HK-2 (cell line): ENCODE results near the gene NOP58.
"Not testable (repeated sequence)": the region's sequence is repeated elsewhere in the genome, so short reads cannot be mapped to it uniquely, and the experiment has no call there.

Source experiments
- DNase-seq: peaks from one replicate; pipeline ENCODE4 v3.0.0-alpha.2; 2018; ENCODE audit not compliant: unreplicated experiment

NOP58 gene

DNA sequence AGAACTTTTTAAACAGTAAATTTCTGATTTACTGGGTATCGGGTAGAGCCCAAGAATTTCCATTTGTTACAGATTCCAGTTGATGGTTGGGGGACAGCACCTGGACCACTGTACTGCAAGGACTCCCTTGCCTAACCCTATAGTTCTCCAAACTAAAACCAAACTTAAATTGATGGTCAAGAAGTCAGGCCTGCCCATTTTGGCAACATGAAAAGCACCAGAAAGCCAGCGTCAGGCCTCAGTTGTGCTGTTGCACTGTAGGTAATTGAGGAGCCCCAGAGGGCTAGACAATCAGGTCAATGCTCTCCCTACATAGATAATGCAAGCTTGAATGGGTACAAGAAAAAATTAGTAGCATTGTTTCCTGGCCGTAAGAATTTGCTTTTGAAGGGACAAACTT, 40.5 kb downstream of the NOP58 start:
- no peak for DNase-seq

DNA sequence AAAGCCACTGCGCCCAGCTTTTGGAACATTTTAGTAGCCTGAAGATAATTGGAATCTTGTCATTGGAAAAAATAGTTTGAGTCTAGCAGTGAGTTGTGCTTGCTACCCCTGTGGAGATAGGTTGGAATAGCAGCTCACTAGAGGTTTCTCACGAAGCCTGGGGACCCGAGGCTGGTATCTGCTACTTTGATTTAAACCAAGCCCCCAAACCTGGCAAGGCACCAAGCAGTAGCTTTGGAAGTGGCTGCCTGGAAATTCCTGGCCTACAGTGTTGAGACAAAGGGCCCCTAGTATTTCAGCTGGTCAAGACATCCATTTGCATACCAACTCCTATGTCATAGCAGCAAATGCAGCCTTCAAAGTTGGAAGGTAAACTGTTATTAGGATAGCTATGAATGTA, 42.1 kb downstream of the NOP58 start:
- no peak for DNase-seq

DNA sequence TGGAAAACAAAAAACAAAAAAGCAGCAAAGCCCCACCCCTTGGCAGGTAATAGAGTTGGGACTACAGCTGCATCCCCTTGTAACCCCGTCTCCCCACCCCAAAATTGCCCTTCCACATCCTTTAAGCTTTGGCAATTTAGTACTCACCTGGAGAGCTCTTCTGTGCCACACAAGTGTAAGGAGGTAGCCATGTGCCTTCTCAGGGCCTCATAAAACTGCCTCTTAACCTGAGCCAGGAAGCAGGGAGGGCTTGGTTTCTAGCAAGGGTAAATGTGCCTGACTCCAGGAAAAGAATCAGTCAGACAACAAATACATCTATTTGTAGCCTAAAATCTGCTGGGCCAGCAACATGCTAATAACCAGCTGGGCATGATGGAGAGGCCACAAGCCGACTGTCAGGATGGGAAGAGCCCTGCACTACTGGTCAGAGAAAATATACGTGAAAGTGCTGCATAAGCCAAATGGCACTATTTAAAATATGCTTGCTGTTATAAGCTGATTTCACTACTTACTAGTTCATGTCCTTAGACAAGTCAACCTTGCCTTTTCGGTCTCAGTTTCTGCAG, 46.3 kb downstream of the NOP58 start:
- DNase-seq: no peak

DNA sequence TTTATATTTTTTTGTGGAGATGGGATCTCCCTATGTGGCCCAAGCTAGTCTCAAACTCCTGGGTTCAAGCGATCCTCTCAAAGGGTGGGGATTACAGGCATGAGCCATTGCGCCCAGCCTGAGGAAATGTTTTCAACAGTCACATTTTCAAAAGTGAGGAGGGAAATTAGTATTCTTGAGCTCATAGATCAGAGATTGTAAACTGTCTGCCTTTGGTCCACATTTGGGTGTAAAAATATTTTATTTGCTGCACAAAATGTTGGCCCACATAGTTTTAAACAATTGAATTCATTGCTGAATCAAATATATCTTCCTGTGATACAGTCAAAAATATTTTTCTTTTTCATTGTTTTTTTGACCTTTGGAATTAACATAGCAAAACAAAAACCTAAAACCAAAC, 48.6 kb downstream of the NOP58 start:
- DNase-seq: no peak

DNA sequence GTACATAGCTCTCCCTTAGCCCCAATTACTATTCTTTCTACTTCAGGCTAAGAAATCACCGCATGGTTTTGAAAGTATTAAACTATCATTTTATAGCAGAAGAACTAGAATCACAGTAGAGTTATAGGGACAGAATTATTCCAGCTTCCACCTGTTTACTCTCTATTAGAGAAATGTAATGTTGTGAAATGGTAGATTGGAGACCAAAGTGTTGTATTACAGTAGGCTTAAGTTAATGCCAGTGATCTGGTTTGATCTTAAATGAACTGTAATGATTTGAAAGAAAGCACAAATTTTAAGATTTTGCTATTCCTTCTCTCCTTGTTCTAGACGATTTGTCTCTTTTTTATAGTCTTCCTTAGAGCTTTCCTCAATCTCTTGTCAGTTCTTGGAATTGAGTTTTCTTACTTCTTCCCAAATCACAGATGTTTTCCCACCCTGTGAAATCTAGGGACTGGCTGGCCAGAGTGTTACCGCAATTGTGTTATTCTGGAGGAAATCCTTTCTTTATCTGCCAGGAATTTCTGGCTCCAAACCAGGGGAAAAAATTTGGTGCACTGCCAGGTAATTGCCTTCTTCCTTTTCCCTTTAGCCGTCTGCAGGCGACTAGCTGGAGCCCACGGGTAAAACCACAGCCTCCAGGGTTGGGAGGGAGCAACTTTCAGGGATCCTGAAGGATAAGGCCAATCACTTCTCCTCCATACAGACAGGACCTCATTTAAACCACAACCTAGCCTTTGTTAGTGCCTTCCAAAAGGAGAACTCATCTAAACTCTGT, 51.7 kb downstream of the NOP58 start:
- DNase-seq: peak; percentile 38

DNA sequence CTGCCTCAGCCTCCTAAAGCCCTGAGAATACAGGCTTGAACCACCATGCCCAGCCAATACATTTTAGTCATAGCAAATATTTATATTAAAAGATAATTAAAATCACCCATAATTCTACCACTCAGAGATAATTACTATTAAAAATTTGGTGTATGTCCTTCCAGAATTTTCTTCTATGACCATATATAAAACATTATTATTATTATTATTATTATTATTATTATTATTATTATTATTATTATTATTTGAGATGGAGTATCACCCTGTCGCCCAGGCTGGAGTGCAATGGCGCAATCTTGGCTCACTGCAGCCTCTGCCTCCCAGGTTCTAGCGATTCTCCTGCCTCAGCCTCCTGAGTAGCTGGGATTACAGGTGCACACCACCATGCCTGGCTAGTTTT, 54.8 kb downstream of the NOP58 start:
- DNase-seq: not testable (repeated sequence)

DNA sequence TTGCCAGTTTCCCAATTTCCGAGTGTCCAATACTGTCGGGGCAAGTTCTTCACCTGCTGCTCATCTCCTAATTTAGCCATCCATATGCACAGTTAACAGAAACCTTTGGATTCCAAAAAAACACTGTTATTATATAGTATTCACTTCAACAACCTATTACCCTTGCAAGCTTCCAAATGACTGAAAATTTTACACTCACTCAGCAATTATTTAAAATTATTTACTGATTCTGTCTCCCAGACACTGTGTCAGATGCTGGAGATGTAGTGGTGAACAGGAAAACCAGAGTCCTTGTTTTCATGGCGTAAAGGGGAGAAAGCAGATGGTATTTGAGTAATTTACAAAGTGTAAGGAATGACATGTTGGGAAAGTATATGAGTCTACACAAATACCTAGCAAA, 56.9 kb downstream of the NOP58 start:
- no peak for DNase-seq

DNA sequence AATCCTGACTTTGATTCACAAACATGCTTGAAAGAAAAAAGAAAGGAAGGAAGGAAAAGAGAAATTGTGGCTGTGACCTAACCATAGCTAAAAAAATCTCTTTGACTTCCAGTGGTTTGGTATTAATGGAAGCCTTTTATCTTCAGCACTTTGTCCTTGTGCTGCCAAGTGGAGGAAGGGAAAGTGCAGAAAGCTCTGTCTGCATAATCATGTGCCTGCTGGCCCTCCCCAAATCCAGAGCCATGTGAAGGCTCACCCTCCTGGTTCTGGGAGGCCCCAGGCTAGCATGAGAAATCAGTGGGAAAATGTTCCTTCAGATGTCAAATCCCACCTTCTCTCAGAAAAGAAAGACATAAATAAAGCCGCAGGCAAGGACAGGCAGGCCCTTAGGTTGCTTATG, 62.3 kb downstream of the NOP58 start:
- DNase-seq: no peak

DNA sequence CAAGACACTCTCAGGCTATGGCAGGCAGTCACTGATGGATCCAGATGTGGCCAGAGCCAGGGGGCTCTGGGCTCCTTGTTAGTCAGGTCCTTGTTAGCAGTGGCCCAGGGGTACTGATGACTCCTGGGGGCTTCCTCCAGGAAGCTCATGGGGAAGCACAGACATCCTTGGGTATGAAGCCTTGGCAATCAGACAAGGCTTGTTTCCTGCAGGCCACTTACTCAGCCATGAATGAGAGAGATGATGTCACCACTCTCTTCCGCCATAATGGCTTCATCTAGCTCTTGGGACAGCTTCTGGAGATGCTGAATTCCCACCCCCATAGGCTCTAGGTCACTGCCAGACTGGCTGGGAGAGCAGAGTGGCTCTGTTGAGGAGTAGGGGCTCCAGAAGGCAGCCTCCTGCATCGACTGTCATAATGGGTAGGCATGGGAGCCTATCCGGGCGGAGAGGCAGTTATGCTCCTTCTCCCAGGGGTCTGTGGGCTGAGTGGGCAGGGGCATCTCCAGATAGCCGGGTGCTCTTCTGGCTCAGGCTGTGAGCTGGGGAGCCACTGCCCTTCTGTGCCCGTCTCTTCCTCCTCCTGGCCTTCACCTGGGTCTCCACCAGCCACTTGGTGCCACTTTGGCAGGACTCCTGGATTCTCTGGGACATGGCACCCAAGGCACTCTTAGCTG, 70.4 kb downstream of the NOP58 start:
- DNase-seq: no peak

DNA sequence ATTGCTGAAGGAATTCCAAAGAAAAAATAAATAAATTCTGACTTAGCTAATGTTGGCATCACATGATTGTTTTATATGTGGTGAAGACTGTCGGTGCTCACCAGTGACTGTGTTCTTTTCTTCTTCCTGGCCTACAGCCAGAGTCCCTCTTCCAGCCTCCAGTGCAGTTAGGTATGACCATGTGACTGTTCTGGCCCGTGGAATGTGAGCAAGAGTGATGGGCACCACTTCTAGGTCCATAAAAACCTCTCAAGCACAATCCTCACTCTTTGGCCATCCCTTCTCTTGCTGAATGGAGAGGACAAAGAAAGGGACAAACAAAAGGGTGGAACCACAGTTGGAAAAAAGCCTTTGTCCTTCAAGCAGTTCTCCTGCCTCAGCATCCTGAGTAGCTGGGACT, 71.6 kb downstream of the NOP58 start:
- no peak for DNase-seq

DNA sequence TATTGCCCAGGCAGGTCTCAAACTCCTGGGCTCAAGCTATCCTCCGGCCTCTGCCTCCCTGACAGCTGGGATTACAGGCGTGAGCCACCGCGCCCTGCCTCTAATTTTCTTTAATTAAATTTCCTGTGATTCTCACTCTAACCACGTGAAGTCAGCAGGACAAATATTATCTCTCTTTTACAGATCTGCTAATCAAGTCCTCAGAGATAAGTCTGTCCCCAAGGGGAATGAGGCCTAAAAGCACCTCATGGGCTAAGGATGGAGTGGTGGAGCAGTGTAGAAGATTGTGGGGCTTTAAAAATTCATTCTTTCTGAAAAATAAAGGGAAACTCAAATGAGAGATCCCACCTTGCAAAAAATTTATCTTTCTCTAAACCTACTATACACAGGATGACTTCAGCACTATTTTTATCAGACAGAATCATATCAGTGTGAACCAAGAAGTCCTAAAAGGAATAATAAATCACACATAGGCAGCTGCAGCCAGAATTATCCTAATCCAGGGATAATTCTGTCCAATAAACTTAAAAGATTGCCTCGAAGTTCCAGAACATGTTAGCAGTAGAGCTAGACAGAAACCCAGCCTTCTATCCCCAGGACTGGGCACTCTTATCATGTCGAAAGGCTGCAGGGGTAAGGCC, 72.3 kb downstream of the NOP58 start:
- DNase-seq: no peak

DNA sequence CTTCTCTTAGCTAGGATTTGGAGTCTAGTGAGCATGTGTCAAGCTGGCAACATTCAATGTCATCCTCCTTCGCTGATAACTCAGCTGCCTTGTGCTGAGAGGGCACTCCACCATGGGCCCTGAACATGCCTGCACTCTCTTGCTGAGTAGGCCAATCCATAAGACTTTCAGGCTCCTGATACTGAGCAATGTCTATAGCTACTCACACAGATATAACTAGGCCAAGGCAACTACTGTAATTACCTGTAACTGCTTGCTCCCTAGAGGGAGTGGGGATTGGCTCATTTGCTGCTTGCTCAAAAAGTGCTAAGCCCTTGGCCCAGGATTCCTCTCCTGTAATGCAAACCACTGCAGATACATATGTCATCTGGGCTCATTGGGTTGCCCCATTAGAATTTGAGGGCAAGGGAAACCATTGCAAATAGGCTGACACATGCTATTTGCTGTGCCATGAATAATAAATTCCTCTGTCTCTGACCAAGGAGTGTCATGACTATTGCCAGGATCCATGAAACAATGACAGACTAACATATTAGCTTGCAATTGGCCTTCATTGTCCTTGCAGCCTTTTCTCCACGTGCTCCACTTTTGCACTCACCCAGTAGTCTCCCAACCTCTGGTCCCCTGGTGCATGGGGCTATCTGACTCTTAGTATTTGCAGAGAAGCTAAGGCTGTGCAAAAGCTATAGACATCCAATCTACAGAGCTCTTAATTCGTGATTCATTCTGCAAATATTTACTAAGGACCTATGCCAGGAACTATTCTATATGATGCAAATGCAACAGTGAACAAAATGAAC, 73.7 kb downstream of the NOP58 start:
- no peak for DNase-seq

DNA sequence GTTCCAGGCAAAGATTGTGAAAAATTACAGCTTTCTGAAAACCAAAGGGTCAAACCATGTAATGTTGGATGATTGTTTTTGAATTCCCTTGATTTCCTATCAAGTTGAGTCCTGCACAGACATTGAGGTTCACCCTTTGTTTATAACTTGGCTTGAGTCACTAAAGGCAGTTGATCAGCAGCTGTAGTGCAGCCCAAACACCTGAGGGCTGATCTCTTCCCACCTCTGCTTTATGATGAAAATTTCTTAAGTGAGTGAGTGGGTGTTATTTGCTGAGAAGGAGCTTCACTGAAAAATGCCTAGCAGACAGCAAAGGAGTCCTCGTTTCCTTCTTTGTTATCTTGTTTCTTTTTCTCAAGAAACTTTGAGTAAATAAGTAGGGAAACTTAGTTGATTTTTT, 78.6 kb downstream of the NOP58 start:
- DNase-seq: no peak

DNA sequence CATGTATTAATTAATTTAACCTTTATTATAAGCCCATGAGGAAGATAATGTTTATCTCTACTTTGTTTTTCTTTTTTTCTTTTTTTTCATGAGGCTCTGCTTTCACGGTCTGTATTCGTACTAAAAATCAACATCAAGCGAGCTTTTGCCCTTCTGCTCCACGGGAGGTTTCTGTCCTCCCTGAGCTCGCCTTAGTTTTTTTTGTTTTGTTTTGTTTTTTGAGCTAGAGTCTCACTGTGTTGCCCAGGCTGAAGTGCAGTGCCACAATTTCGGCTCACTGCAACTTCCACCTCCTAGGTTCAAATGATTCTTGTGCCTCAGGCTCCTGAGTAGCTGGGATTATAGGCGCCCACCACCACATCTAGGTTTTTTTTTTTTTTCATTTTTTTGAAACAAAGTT, 80.6 kb downstream of the NOP58 start:
- no peak for DNase-seq
